ENCODE data around the gene NTHL1. TPM values are rescaled to one million over a fixed set of nuclear protein-coding genes. Genes with fewer than 3 reads are reported as not detected.

NTHL1 gene
- total and polyA plus RNA-seq, 10 of the 15 experiments (the other 5 are each of a cell fraction or from before 2014, with no cell fraction given), result 0.85 to 54.7 (median 39.0) TPM

- ChIA-PET CTCF (no interaction called here), RAD21 (ENCODE audit: unreplicated experiment) (interaction anchor here (1.0 kb wide), 1 partner anchor 14 kb away, joined by 3 read pairs; the partner anchor contains the start of gene GFER)
- no peak for ATAC-seq
These were observed 49.2 kb downstream of the NTHL1 start for GRCh38 chr16:1998360-1998835.

GRCh38 chr16:1997494-1998359 lies 49.9 kb downstream of the NTHL1 start:
- SMC1A ChIA-PET (ENCODE audit: uncharacterized antibody, unreplicated experiment), result interaction anchor here (1.2 kb wide), 1 partner anchor 16 kb away, joined by 3 read pairs; the partner anchor contains the start of gene NOXO1
- ATAC-seq (no peak), DNase-seq (ENCODE audit: low read depth, low spot score) (no peak), FAIRE-seq (no peak)
- H3K27ac ChIP-seq (ENCODE audit: control insufficient read depth, insufficient read depth), result no peak overlapping the region
- H3K9ac ChIP-seq (ENCODE audit: control insufficient read depth, insufficient read depth, low read length), result no peak overlapping the region
- CTCF ChIA-PET, result interaction anchor here (0.9 kb wide), 1 partner anchor 15 kb away, joined by 3 read pairs; no protein-coding TSS in a partner anchor
- BruUV-seq (replicated peaks), result no TSS peak
- WGBS (ENCODE audit: insufficient coverage, insufficient replicate concordance, low lambda C conversion rate, missing lambda C conversion rate), result 91% methylated on average over 26 of the region's 26 CpGs
- no peak overlapping the region for H3K4me3 ChIP-seq
- peaks cover 3 to 38% of the 10 kb centered on the region in 2 experiments for H3K36me3 ChIP-seq (ENCODE audit: control insufficient read depth in 2 of 2, insufficient read depth in 2 of 2, low read length in 1 of 2)
- H3K4me1 ChIP-seq (ENCODE audit: control insufficient read depth, insufficient read depth, low read length), result peaks cover 11% of the 10 kb centered on the region
- in situ Hi-C loops (cut with MboI), result no loop called here
- no peaks in the 10 kb centered on the region; the same call in 2 of the 3 replicates for H3K9me3 ChIP-seq (replicated peaks; ENCODE audit: control insufficient read depth, insufficient read depth, low read length)
- H3K79me2 ChIP-seq (ENCODE audit: control insufficient read depth, insufficient read depth, low read length), result no peaks in the 10 kb centered on the region
- RAD21 ChIA-PET (ENCODE audit: unreplicated experiment), result interaction anchor here (1.0 kb wide), 1 partner anchor 14 kb away, joined by 3 read pairs; the partner anchor contains the start of gene GFER
- H4K20me1 ChIP-seq (ENCODE audit: control insufficient read depth, insufficient read depth), result no peaks in the 10 kb centered on the region
- no peak overlapping the region for H3K4me2 ChIP-seq (ENCODE audit: control insufficient read depth, insufficient read depth)
- TF ChIP-seq POLR2A (IDR thresholded peaks at IDR 0.05; ENCODE audit: low read depth, low read length) (0 out of 2 replicates have a peak, but pooled peaks have one; percentile 21), ZNF384 (IDR thresholded peaks at IDR 0.05; ENCODE audit: borderline replicate concordance, low read depth, low read length) (no peak)
- POLR2A ChIA-PET, result interaction anchor here (0.5 to 2.4 kb wide), 2 partner anchors 11 to 721 kb away, joined by 5 to 8 read pairs; no protein-coding TSS in a partner anchor
- intact Hi-C loops (cut with micrococcal nuclease; ENCODE audit: unreplicated experiment), result no loop called here
- no peaks in the 10 kb centered on the region for H3K27me3 ChIP-seq (replicated peaks in 1 of 2; ENCODE audit: control insufficient read depth in 2 of 2, insufficient read depth in 2 of 2, low read length in 1 of 2)
- H2AFZ ChIP-seq (ENCODE audit: control insufficient read depth, low read depth, low read length), result no peak overlapping the region

More at GRCh38 chr16:1998360-1998835, 49.2 kb downstream of the NTHL1 start:
- intact Hi-C loops (cut with micrococcal nuclease; ENCODE audit: unreplicated experiment) (no loop called here), in situ Hi-C loops (cut with MboI) (no loop called here)
- Histone ChIP-seq H3K79me2 (ENCODE audit: control insufficient read depth, insufficient read depth, low read length) (no peaks in the 10 kb centered on the region; the same call in 1 of the 2 replicates), H2AFZ (ENCODE audit: control insufficient read depth, low read depth, low read length) (no peak overlapping the region), H3K9ac (ENCODE audit: control insufficient read depth, insufficient read depth, low read length) (no peak overlapping the region), H3K27me3 (replicated peaks in 1 of 2; ENCODE audit: control insufficient read depth in 2 of 2, insufficient read depth in 2 of 2, low read length in 1 of 2) (no peaks in the 10 kb centered on the region), H3K27ac (ENCODE audit: control insufficient read depth, insufficient read depth) (no peak overlapping the region), H3K4me1 (ENCODE audit: control insufficient read depth, insufficient read depth, low read length) (peaks cover 4% of the 10 kb centered on the region), H3K4me3 (no peak overlapping the region), H3K36me3 (ENCODE audit: control insufficient read depth in 2 of 2, insufficient read depth in 2 of 2, low read length in 1 of 2) (peaks cover 3 to 44% of the 10 kb centered on the region in 2 experiments), H3K4me2 (ENCODE audit: control insufficient read depth, insufficient read depth) (no peak overlapping the region), H4K20me1 (ENCODE audit: control insufficient read depth, insufficient read depth) (peaks cover 3% of the 10 kb centered on the region), H3K9me3 (replicated peaks; ENCODE audit: control insufficient read depth, insufficient read depth, low read length) (no peaks in the 10 kb centered on the region)
- no peak for FAIRE-seq
- WGBS (ENCODE audit: insufficient coverage, insufficient replicate concordance, low lambda C conversion rate, missing lambda C conversion rate), result 91% methylated on average over 26 of the region's 27 CpGs
- BruUV-seq (replicated peaks), result TSS peak; percentile 63
- TF ChIP-seq CEBPB (IDR thresholded peaks at IDR 0.05; ENCODE audit: borderline replicate concordance in 1 of 2, low read depth in 2 of 2, low read length in 2 of 2) (no peak), CREB1 (IDR thresholded peaks at IDR 0.05; ENCODE audit: low read depth) (no peak), POLR2A (IDR thresholded peaks at IDR 0.05; ENCODE audit: low read depth, low read length) (no peak), MEF2B (IDR thresholded peaks at IDR 0.05; ENCODE audit: partially characterized antibody, poor library complexity, severe bottlenecking) (no peak), ZZZ3 (IDR thresholded peaks at IDR 0.05; ENCODE audit: control insufficient read depth, insufficient read length, low read depth) (no peak), PAX5 (IDR thresholded peaks at IDR 0.05; ENCODE audit: borderline replicate concordance, low read depth, low read length) (no peak), POU2F2 (IDR thresholded peaks at IDR 0.05; ENCODE audit: borderline replicate concordance, low read depth, low read length) (no peak), LARP7 (IDR thresholded peaks at IDR 0.05) (no peak), NFXL1 (IDR thresholded peaks at IDR 0.05; ENCODE audit: borderline replicate concordance) (no peak)
- SMC1A ChIA-PET (ENCODE audit: uncharacterized antibody, unreplicated experiment), result no interaction called here
- DNase-seq (ENCODE audit: low read depth, low spot score), result no peak
- POLR2A ChIA-PET, result no interaction called here
